HG03025 (cell line): Measurements from ENCODE around the gene KIF18B.
"Not testable (repeated sequence)": the region's sequence is repeated elsewhere in the genome, so short reads cannot be mapped to it uniquely, and the experiment has no call there.

Source experiments
- ATAC-seq: cut with Tn5 transposase; IDR thresholded peaks from one replicate; pipeline ENCODE4 v1.9.1; 2021; ENCODE audit warnings: mild to moderate bottlenecking, moderate library complexity; ENCODE audit not compliant: unreplicated experiment, low FRiP score

KIF18B gene

GRCh38 chr17:44970136-44970741 lies 22.7 kb upstream of the KIF18B start:
- ATAC-seq: no peak

DNA sequence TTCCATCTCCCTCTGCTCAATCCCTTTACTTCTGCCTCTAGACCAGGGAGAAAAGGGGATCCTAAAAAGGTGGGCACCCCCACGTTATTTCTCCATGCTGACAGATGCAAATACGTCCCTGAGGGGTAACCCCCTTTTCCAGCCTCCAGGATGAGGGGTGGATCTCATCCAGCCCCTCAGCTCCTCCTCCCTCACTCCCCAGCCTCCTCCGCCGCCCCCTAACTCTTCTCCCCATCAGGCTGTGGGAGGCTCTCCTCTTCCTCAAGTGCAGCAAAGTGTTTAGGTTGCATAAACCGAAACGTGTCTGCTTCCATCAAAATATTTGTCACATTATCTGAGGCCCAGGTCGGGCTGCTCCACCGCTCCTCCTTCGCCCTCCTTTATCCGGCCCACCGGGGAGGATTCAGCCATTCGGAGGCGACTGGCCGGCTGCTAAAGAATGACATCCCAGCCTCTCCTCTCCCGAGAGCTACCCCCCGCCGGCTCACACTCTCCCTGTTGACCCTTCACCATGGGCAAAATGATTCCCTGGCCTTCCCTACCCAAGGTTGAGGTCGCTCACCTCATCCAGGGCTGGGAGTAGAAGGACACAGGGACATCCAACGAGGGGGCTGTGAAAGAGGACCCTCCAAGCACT lies 21.7 kb upstream of the KIF18B start:
- ATAC-seq: no peak

DNA sequence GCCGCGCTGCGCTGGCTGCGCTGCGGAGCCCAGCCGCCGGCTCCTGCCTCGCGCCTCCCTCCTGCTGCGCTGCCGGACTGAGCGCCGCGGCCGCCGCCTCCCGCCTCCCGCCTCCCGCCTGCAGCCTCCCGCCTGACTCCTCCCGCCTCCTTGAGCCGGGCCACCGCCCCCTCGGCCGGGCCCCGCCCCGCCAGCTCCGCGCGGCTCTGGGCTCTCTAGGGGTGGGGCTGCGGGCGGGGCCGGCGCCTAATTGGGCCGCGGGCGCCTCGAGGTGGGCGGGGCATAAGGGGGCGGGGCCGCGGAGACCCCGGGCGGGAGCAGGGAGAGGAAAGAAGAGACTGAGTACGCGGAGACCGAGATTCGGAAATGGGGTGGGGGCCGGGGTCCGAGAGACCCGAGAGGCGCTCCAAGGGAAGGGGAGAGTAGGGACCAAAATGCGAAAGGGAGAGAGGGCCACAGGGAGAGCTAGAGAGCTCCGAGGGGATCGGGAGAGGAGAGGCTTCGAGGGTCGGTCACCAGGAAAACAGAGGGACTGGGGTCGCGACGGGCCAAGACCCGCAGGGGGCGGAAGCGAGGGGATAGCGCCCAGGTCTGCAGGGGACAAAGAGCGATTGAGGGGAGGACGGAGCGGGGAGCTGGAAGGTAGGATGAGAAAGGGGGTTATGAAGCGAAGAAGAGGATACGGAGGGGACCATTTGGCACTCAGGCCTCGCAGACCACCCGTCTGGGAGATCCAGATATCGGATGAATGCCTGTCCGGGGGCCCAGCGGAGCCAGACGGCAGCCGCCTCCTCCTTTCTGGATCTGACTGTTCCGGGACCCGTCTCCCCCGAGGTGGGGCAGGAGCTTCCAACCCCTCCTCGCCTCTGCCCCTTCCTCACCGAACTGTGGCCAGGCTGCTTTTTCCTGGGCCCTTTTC lies 20.9 kb upstream of the KIF18B start, which contains the start of gene C1QL1:
TSS of gene C1QL1 (minus strand) at position 79 of the 919 bp plus-strand sequence. CDS start 255 bp downstream, outside the sequence.
- ATAC-seq: peak; percentile 56

- no peak for ATAC-seq
Measured at GRCh38 chr17:44967907-44968224, 20.3 kb upstream of the KIF18B start.

- ATAC-seq: no peak
Measured at GRCh38 chr17:44967026-44967906, 19.7 kb upstream of the KIF18B start.

- no peak for ATAC-seq
Measured at GRCh38 chr17:44966348-44967025, 18.9 kb upstream of the KIF18B start.

GRCh38 chr17:44965481-44966234 lies 18.1 kb upstream of the KIF18B start:
- no peak for ATAC-seq

DNA sequence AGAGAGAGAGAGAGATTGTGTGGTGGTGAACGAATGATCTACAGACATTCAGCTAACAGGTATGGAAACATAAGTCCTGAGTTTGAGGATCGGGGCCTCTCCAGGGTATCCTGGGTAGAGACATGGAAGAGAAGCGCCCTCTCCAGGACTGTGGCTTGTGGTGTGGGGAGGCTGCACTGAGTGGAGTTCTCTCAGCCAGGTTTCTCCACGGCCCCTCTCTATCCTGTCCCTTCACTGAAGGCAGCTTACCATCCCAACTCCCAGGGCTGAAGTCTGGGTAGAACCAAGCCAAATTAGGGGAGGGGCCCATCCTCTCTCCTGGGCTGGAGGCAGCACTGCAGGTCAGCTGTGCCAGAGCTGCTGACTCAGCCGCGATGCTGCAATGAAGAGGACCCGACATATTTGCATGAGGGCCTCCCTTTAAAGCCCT lies 14.4 kb upstream of the KIF18B start:
- ATAC-seq: no peak

DNA sequence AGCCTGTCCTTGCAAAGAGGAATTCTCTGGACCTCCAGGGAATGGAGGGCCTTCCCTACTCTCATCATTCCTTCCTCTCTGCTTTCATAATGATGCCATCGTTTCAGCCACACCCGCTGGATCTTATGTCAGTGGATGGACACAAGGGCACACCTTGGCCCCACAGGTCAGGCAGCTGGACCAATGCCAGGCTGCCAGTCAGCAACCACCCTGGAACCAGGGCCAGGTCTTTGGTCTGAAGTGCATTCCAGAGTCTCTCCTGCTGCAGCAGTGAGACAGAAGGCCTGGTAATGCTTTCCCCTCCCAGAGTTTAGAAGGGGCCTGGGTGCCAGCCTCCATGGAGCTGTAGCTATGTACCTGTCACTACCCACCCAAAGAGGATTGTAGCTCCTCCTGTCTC lies 13.1 kb upstream of the KIF18B start:
- no peak for ATAC-seq

- ATAC-seq: no peak
Measured at GRCh38 chr17:44959821-44960531, 12.4 kb upstream of the KIF18B start.

DNA sequence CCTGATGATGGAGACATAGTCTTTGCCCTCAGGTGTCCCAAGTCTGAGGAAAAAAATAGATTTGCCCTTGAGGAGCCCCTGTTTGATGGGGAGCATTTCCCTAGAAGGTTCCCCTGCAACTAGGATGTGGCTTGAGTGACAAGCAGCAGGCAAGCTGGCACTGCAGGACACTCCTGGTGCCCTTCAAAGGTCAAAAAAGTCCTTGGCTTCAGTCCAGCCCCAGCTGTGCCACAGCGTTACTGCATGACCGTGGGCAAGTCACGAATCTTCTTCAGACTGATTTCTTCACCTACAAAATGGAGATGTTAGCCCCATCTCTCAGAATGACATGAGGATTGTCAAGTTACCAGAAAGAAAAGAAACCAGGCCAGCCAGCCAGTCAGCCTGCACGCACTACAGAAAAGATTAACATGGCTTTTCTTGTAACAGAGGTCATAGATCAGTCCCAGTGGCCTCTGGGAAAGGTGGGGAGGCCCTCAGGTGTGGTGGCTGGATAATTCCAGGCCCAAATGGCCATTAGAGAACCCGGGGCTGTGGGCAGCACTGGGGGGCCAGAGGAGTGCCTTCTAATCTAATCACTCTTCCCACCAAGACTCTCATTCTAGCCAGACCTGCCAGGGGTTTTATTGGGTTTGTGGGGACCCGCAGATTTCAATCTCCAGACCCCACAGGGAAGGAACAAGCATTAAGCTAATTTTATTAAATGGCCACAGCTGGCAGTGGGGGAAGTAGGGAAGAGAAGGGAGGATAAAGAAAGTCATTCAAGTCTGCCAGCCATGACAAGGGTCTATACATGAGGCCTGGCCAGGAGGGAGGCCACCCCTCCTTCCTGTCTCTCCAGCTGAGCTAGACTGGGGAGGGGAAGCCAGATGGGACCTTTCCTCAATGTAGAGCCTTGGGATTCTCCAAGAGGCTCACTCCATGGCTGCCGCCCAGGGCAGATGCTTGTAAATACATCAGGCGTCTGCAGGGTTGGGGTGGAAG lies 9.7 kb upstream of the KIF18B start:
- no peak for ATAC-seq

DNA sequence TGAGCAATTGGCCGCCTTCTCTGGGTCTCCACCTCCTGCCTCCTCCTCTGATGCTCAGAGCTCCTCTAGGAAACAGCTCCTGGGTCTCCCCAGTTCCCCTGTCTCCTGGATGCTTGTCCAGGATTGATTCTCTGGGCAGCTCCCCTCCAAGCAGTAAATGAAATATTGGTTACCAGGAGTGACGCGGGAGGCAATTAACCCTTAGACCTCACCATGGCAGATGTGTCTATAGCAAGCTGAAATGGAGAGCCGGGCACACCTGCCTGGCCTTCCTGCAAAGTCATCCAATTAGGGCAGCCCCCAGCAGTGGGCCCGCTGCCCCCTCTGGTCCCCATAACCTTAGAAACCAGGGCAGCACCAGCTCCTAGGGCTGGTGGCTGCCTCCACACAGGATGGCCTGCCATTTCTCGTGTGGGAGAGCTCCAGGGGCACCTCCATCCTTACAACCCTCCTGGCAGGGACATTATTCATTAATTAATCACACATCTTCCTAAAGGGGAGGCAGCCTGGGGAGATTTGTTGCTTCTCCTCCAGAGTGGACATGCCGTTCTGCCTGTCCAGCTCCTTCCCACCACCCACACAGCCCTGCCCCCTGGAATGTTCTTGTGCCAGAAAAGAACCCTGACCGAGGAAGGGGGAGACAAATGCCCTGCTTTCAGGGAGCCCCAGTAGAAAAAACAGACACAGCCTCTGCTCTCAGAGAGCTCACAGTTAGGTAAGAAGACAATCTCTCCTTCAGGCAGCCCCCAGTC lies 8.3 kb upstream of the KIF18B start:
- no peak for ATAC-seq

GRCh38 chr17:44952946-44953475 lies 5.4 kb upstream of the KIF18B start:
- ATAC-seq: no peak

DNA sequence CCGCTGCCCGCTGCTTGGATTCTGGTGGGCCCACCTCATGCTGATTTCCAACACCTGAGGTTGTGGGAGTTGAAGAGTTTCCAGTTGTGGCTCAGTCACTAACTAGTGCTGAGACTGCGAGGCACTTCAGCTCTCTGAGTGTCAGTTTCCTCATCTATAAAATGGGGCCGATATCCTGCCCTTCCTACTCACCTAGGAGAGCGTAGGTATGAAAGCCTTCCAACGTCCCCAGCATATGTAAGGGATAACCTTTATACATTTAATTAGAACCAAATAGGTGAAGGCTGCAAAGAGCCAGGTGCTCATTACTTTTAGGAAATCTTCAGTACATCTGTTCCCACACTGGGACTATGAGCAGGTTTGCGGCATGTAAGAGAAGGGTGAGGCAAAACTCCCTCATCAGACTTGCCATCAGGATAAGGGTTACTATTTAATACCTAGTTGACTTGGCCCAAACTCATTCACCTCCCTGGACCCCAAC lies 782 bp upstream of the KIF18B start:
- no peak for ATAC-seq

GRCh38 chr17:44945652-44946051 lies 1.9 kb downstream of the KIF18B start:
- ATAC-seq: not testable (repeated sequence)

GRCh38 chr17:44942456-44942855 lies 5.1 kb downstream of the KIF18B start:
- ATAC-seq: no peak
